HG02884 (cell line): ENCODE data around the gene SMIM9.
"Not testable (repeated sequence)": the region's sequence is repeated elsewhere in the genome, so short reads cannot be mapped to it uniquely, and the experiment has no call there.

Experiments
- ATAC-seq: cut with Tn5 transposase; IDR thresholded peaks from one replicate; pipeline ENCODE4 v1.9.1; 2021; ENCODE audit warnings: mild to moderate bottlenecking, moderate library complexity; ENCODE audit not compliant: unreplicated experiment

Gene SMIM9

DNA sequence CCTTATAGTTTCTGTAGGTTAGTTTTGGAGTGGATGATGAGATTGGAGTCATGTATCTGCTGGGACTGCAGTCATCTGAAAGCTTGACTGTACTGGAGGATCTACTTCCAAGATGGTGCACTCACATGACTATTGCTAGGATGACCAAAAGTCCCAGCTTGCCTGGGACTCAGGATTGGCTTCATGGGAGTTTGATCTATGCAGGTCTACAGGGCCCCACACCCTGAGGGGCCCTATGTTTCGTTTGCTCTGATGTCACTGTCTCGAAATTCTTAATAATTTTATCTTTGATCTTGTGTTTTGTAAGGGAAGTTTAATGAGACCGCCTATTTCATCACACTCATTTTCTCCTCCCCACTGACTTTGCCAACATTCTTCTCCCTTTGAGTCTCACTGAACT lies at the start of gene SMIM9:
Gene SMIM9, minus strand, starts transcription at position 101 of the 400 bp plus-strand sequence. CDS start 3,806 bp downstream, outside the sequence.
- no peak for ATAC-seq

DNA sequence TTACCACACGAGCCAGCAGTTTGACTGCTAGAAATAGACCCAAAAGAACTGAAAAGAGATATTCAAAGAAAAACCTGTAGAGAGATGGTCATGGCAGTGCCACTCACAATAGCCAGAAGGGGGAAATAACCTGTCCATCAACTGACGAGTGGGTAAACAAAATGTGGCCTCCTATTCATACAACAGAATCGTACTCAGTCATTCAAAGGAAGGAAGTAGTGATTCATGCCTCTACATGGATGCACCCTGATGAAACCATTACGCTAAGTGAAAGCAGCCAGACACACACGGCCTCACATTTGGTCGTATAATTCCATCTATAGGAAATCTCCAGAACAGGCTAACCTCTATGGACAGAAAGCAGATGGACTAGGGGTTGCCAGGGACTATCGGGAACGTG lies 49.6 kb upstream of the SMIM9 start:
- ATAC-seq = not testable (repeated sequence)

DNA sequence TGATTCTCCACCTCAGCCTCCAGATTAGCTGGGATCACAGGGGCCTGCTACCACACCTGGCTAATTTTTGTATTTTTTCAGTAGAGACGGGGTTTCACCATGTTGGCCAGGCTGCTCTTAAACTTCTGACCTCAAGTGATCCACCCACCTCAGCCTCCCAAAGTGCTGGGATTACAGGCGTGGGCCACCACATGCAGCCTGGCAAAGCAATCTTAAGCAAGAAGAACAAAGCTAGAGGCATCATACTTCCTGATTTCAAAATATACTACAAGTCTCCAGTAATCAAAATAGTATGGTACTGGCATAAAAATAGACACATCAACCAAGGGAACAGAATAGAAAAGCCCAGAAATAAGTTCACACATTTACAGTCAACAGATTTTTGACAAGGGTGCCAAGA lies 38.9 kb upstream of the SMIM9 start:
- no peak for ATAC-seq

DNA sequence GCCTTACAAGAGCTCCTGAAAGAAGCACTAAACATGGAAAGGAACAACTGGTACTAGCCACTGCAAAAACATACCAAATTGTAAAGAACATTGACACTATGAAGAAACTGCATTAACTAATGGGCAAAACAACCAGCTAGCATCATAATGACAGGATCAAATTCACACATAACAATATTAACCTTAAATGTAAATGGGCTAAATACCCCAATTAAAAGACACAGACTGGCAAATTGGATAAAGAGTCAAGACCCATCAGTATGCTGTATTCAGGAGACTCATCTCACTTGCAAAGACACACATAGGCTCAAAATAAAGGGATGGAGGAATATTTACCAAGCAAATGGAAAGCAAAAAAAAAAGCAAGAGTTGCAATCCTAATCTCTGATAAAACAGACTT lies 34.1 kb upstream of the SMIM9 start:
- ATAC-seq = not testable (repeated sequence)

DNA sequence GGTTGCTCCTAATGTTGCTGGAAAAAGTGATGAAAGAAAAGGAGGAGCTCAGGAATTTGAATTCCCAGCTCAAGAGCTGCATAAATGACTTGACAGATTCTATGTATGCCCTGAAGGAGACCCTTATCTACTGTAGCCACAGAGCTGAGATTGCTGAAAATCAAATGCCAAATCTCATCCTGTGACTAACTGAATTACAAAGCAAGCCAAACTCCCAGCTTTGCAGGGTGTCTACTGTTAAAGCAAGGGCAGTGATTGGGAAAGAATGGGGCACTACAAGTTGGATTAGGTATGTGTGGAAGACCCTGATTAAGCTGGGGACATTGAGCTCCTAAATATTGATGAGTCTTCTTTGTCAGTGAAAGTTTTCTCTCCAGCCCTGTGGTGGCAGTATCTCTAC lies 20.8 kb upstream of the SMIM9 start:
- no peak for ATAC-seq

DNA sequence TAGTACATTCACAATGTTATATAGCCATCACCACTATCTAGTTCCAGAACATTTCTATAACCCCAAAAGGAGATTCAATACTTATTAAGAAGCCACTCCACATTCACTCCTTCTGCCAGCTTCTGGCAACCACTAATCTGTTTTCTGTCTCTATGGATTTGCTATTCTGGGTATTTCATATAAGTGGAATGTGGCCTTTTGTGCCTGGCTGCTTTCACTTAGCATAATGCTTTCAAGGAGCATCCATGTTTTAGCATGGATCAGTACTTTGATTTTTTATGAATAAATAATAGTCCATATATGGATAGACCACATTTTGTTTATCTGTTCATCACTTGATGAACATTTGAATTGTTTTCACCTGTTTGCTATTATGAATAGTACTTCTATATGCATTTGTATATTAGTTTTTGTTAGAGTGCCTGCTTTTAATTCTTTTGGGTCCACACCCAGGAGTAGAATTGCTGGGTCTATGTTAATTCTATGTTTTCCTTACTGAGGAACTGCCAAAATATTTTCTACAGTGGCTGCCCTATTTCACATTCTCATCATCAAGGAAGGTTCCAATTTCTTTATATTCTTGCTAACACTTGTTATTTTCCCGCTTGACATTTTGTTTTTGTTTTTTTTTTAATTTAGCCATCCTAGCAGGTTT lies 16.6 kb upstream of the SMIM9 start:
- ATAC-seq = no peak

DNA sequence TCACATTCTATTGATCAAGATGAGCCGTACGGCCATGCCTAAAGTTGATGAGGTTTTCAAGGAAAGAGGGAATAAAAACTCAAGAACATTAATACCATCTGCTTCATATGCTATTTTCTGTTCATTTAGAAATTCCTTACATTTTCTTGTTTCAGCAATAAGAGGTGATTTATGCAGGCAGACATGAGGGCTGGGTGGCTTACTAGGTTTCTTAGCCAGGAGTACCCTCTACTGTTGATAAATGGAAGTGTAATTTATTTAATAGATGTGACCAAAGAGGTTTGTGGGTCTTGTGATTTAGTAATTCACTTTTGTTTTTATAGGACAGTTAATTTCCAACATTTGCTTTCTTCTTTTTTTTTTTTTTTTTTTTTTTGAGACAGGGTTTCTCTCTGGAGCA lies 6.4 kb upstream of the SMIM9 start:
- no peak for ATAC-seq

DNA sequence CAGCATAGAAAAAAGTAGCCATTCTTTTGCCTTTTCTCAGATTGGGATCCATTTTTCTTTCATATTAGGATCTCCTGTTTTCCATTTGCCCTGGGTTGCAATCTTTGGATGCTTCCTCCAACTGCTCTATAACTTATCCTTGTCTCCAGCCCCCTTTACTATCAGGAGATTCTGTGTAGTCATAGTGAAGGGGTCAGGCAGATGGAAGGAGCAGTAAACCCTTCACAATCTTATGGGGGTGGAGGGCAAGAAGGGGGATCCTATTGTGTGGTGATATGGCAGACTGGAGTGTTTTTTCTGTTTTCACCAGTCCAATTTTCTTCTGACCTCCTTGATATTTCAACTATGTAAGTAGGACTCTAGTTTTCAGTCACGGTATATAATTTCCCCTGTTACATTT lies 1.7 kb upstream of the SMIM9 start:
- no peak for ATAC-seq

DNA sequence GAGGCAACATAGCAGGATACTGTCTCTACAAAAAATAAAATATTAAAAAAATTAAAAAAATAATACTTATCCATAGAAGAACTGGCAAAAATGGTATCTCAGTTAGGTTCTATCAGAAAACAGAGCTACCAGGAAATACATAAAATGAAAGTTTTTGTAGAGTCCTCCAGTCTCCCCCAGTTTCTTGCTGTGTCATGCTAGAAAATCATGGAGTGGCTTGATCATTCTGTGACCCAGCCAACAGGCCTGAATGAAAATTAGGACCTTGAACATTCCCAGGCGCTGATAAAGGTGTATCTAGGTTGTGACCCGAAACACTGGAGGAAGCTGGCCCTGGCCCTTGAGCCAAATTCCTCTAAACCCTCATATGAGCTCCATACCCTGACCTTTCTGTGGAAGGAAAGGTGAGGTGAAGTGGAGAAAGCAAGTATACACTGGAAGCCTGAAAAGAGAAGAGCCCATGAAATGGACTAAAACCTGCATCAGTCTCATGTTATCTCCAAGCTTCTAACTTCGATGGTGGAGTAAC lies 652 bp downstream of the SMIM9 start:
- ATAC-seq = no peak

DNA sequence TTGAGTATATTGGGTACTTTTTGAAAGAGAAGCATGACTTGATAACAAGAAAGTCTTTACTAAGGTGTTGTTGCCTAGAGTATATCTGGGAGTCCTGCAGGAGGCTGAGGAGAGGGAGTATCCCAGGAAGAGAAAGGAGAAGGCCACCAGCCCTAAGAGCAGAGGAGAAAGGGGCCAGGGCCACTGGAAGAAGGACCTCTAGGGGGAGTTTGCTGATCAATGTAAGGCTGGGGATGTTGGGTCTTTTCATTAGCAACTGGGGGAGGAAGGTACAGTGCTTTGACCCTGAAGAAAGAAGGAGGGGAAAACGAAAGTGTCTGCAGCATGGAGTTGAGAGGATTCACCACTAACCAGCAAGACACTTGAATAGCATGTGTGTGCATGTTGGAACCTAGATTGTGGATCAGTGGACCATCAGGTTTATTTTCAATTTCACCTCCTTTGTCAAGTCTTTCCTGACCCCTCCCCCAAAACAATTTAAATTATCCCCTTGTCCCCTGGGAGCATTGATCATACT lies 4.5 kb downstream of the SMIM9 start:
- ATAC-seq = no peak

DNA sequence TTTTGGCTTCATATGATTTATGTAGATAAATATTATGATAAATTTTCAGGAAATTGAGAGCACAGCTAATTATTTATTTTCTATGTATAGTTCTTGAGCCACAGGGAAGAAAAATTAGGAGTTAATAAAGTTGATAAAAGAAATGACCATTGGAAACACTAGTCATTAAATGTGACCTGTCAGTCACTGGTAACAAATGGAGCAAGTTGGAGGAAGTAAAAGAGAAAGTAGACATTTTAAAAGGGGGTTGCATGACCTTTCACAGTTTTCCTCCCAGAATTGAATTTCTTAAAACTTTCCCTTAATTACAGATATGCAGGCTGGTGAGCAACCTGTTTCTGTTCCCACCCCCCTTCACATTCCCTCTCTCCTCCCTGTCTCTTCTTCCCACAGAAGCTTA lies 5.3 kb downstream of the SMIM9 start:
- ATAC-seq = no peak

DNA sequence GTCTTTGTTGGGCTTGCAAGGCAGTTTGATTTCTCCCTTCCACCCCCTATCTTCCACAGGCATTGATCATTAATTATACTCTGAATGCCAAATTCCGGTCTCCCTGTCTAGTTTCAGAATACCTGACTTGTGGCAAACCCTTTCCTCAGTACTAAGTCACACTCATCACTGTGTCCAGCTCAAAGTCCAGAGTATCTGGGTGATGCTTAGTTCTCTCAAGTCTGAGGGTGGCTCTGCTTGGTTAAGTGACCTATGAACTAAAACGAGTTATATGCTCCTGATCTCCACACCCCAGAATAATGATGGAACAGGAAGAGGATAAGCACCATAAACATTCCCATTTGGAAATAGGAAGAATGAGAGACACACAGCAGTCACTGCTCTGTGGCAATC lies 6.5 kb downstream of the SMIM9 start:
- no peak for ATAC-seq

DNA sequence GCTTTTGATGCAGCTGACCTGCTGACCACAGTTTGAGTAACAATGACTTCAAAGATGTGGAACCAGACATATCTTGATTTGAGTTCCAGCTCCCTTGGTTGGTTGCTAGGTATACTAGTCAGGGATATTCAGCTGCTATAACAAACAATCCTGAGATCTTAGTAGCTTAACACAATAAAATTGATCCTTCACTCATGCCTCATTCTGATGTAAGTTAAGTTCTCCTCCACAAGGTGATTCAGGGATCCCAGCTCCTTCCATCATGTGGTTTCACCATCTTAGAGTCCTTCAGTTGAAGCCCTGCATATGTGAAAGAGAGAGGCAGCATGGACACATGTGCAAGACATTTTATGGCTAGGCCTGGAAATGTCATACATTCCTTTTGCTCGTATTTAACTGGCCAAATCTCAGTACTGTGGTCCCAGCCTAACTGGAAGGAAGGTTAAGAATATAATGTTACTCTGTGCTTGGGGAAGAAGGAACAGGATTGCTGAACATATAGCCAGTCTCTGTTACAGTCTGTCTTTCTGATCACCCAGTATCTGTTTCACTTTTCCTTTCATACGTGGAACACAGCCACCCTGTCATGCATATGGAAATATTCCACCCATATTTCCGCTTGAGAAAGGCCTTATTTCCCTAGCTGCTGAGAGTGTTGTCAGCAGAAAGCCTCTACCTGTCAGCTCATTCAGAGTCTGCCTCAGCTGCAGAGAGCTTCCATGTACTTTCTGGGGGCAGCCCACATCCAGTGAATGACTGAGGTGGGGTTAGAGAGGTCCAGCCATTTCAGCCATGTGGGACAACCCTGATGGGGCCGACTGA lies 7.1 kb downstream of the SMIM9 start:
- ATAC-seq = peak; percentile 82

DNA sequence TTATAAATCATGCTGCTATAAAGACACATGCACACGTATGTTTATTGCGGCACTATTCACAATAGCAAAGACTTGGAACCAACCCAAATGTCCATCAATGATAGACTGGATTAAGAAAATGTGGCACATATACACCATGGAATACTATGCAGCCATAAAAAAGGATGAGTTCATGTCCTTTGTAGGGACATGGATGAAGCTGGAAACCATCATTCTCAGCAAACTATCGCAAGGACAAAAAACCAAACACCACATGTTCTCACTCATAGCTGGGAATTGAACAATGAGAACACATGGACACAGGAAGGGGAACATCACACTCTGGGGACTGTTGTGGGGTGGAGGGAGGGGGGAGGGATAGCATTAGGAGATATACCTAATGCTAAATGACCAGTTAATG lies 8.9 kb downstream of the SMIM9 start:
- not testable (repeated sequence) for ATAC-seq

DNA sequence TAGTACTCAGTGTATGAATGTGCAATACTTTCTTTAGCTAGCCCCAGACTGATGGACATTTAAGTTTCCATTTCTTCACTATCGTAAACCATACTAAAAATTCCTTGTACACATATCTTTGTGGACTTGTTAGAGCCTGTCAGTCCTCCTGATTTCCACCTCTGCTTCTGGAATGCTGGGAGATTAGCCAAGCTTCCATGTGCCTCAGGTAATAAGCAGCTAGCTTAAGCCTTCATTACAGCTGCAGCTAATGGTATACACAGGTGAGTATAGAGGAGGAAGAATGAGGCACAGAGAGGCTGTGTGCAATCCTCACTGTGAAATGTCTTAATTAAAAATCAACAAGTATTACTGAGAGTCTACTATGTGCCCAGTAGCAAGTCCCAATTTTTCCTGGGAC lies 9.8 kb downstream of the SMIM9 start:
- ATAC-seq = no peak

DNA sequence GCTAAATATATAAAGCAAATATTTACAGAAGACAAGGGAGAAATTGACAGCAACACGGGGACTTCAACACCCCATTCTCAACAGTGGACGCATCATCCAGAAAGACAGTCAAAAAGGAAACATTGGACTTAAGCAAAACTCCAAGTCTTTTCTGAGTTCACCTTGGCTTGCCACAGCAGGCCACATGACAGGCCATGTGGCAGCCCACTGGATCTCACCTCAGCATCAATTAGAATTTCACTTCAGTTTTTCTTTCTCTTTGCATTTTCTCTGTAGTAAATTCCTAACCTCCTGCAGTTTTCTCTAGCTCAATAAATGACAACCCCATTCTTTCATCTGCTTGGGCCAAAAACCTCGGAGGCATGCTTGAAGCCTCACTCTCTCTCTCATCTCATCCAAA lies 12.4 kb downstream of the SMIM9 start:
- no peak for ATAC-seq

DNA sequence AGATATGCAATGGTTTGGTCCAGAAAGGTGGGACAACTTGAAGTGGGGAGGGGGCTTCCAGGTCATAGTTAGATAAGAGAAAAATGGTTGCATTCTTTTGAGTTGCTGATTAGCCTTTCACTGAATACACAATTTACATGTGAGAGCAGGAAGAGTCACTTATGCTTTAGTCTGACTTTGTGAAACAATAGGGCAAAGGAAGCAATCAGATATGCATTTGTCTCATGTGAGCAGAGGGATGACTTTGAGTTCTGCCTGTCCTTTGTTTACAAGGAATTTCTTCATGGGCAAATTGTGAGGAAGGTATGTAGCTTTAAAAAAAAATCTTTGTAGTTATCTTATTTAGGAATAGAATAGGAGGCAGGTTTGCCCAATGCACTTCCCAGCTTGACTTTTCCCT lies 12.9 kb downstream of the SMIM9 start:
- ATAC-seq = no peak

DNA sequence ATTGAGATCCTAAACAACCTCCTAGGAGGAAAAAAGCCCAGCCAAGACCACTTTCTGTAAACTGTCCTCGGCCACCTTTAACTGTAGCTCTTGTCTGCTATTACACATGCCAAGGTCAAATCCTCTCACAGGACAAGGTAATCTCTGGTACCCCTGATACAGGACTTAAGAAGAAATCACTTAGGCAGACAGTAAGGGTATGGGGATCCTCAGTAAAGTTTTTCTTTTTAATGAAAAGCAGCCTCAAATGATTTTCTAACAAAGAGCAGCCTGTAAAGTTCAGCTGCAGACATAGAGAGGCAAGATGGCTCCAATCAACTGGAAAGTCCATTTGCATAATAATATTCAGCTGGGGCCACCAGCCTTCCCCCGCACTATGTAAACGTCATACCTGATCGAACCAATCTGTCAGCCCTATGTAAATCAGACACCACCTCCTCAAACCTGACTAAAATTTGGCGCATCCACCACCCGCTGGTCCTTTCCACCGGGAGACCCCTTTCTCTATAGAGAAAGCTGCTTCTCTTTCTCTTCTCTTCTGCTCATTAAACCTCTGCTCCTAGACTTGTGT lies 14.6 kb downstream of the SMIM9 start:
- no peak for ATAC-seq

DNA sequence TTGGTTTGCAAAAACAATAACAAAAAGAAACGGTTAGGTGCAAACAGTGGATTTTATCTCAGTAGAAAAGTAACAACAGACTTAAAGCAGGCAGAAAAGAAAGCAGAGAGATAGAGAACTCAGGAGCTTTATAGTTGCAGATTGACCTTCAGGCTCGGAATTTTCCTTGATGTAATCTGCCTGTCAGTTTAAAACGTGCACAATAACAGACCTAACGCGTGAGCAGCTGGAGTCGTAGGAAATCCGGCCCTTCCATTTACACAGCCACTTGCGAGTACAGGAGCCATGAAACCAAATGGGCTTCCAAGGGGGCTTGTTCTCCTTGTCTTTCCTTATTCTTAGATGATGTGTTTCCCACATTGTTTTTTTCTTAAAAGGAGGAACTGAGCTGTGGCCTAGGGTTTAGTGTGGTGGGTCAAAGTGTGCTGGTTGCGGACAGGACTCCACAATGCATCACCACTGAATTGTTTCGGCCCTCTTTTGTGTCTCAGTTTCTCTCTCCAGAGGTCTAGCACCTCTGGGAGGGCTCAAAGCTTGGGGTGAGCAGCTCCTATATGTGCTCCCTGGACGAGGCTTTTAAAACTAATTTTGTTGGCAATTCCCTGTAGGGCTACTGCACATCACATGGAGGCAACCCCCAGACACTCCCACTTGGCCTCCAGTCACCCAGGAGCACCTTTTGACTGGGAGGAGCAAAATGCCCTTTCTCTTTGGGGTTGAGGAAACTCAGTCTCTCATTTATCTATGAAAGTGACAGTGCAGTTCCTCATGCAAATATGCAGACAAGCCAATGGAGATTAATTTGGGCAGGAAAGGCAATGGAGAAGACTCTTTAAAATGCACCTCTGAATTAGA lies 15.3 kb downstream of the SMIM9 start:
- ATAC-seq = no peak

DNA sequence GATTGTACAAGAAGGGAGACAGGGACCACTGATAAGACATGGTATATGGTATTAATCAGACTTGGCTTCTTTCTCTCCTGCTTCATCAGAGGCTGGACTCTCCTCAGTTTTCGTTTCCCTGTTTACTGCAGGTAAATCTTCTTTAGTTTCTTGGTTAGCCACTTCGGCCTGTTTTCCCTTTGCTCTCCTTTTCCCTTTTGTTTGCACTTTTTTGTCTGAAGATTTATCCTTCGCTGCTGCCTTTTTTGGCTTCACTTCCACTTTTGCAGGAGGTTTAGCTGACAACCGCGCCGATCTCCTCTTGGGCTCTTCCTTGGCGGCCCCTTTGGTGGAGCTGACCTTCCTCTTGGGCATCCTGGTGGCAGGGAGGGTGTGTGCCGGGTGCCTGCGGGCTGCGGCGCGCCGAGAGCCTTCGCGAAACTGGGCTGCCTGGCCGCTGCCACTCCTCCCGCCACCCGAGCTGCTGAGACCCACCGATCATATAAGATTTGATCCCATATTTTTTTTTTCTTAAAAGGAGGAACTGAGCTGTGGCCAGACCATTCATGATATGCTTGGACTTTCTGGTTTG lies 17.3 kb downstream of the SMIM9 start:
- not testable (repeated sequence) for ATAC-seq
